GM21390 (cell line): Measurements from ENCODE around the gene USP22.
"Not testable (repeated sequence)": the region's sequence is repeated elsewhere in the genome, so short reads cannot be mapped to it uniquely, and the experiment has no call there.

Experiments used
- ATAC-seq: cut with Tn5 transposase; IDR thresholded peaks from one replicate; pipeline ENCODE4 v1.9.1; 2021; ENCODE audit not compliant: unreplicated experiment

Gene USP22

GRCh38 chr17:20989991-20990855, 52.6 kb downstream of the USP22 start:
- no peak for ATAC-seq

- no peak for ATAC-seq
Measured at GRCh38 chr17:20989481-20989880, 53.3 kb downstream of the USP22 start.

GRCh38 chr17:20988896-20989295, 53.9 kb downstream of the USP22 start:
- no peak for ATAC-seq

GRCh38 chr17:20988001-20988636, 54.7 kb downstream of the USP22 start:
- no peak for ATAC-seq

GRCh38 chr17:20987511-20987910, 55.3 kb downstream of the USP22 start:
- no peak for ATAC-seq

DNA sequence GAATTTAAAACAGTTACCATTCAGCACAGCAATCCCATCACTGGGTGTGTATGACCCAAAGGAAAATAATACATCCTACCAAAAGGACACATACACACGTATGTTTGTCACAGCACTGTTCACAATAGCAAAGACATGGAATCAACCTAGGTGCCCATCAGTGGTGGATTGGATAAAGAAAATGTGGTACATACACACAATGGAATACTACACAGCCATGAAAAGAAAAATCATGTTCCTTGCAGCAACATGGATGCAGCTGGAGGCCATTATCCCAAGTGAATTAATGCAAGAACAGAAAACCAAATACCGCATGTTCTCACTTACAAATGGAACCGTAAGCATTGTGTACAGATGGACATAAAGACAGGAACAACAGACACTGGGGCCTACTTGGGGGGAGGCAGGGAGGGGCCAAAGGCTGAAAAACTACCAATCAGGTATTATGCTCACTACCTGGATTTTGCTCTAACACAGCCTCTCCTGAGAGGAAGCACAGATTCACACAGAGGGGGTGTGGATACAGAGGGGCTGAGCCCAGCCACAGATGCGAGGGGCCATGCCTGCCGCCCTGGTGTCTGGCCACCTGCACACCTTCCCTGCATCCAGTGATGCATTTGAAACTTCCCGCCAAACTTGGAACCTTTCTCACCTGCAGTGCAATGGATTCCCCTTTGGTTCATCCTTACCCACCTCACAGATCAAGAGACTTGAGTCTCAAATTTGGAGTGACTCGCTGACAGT, 55.9 kb downstream of the USP22 start:
- ATAC-seq, result no peak

DNA sequence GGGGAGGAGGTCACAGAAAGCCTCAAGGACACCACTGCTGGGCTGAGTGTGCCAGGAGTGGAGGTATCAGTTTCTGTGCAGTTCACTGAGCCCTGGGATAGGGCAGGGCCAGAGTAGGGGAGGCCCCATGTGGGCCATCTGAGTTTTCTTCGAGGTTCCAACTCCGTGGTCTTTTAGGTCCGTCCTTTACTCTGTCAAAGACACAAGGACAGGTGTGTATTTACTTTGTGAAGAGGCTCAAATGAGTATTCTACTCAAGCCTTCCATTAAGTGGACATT, 59.5 kb downstream of the USP22 start:
- no peak for ATAC-seq

DNA sequence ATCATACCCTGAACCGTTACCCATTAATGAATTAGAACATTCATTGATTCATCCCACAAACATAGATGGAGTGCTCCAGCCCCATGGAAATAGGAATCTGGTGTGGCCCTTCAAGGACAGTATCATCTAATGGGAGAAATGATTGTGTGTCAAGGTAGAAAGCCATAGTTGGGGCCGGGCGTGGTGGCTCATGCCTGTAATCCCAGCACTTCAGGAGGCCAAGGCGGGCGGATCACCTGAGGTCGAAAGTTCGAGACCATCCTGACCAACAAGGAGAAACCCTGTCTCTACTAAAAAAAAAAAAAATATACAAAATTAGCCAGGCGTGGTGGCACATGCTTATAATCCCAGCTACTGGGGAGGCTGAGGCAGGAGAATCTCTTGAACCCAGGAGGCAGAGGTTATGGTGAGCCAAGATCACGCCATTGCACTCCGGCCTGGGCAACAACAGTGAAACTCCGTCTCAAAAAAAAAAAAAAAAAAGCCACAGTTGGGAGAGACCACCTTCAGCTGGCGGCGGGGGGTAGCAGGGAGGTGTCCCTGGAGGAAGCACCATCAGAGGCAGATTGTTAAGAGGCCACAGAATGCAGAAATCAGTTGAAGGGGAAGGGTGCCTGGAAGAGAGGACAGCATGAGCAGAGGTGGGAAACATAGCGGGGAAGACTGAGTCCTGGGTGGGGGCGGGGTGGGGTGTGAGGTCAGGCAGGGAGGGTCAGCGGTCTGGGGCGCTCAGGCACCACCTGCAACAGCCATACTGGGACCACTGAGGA, 60.0 kb downstream of the USP22 start:
- ATAC-seq, result no peak

DNA sequence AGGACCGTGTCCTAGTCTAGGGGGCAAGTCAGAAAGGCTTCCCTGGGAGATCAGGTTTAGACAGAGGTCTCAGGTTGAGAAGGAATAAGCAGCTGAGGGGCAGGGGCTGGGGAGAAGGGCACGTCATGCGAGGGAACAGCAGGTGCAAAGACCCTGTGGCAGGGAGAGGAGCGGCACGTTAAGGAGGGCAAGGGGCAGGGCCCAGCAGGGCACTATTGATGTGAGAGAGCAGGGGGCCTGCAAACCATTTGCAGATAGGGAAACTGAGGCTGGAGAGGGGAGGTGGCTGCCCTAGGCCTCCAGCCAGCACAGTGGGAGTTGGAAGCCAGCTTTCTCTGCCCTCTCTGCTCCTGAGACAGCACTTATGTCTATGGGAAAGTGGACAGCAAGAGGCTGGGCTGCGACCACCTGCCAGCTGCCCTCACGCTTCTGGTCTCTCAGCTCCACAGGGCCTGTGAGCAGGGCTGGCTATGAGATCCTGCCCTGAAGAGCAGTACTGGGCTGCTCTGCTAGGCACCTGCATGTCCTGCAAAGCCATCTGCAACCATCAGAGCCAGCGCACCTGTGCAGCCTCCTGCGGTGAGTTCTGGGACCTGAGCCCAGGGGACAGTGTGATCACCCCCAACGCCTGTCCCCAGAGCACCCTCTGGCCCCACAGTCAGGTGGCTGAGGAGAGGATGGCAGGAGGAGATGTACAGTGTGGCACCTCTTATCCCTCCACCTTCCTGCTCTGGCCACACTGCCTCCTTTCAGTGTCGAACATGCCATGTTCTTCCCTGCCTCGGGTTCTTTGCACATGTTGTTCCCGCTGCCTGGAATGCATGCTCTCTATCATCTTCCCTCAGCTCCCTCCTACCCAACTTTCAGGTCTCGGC, 61.5 kb downstream of the USP22 start:
- no peak for ATAC-seq

DNA sequence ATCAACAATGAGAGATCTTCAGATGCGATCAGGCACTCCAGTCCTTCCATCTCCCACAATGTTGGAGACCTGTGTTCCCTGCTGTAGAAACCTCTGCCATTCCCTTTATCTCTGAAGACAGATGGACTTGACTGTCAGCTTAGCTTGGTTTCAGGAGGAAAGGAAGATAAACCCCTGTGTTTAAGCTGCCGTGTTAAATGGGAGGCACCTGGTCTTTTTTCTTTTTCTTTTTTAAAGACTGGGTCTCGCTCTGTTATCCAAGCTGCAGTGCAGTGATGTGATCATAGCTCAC, 63.1 kb downstream of the USP22 start:
- ATAC-seq, result no peak

DNA sequence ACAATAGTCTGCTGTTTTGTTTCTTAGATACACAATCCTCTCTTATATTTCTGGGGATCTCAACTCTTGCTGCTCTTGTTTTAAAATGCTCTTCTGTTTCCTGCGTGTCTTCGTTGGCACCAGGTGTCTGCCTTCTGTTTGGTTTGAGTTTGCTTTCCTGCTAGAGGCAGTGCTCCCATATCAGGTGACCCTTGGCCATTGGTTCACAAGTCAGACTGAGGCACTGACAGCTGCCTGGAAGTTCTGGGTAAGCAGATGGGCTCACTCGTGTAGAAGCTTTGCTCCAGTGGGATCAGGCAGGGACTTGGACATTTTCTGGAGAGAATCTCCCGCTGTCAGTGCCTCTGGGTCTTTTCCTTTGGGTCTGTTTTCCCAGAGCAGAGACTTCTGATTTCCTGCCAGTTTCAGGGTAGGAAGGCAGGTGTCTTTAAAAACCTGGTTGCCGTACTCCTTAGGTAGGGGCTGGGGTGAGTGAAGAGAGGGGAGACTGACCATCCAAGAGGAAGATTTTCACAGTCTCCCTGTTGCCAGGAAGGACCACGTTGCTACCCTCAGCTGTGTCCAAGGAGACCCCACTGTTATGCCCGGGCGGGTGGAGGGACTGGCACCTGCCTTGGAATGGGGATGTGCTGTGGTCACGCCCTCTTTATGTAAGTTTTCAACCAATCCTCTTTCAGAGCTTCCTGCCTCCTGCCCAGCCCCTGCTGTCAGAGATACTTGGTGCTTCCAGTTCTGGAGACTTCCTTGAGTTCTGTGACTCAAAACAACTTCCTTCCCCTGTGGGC, 63.6 kb downstream of the USP22 start:
- not testable (repeated sequence) for ATAC-seq

GRCh38 chr17:20977609-20978253, 65.1 kb downstream of the USP22 start:
- ATAC-seq, result not testable (repeated sequence)

GRCh38 chr17:20975566-20975965, 67.2 kb downstream of the USP22 start:
- ATAC-seq, result no peak

DNA sequence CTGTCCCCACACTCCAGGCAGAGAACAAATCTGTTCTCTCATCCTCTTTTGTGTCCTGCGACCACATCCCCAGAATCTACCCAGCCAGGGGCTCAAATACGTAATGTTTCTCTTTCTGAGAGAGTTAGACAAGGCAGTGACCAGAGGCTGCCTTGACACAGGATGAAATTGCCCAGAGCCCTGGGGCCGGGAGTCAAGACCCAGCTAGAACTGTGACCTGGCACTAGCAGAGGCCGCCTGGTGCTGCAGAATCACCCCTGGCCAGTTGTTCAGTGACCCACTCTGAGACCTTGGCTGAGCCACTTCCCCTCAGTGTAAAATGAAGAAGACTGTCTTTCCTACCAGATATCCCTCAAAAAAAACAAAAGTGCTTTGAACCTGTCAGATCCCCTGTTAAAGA, 72.5 kb downstream of the USP22 start:
- ATAC-seq, result no peak

DNA sequence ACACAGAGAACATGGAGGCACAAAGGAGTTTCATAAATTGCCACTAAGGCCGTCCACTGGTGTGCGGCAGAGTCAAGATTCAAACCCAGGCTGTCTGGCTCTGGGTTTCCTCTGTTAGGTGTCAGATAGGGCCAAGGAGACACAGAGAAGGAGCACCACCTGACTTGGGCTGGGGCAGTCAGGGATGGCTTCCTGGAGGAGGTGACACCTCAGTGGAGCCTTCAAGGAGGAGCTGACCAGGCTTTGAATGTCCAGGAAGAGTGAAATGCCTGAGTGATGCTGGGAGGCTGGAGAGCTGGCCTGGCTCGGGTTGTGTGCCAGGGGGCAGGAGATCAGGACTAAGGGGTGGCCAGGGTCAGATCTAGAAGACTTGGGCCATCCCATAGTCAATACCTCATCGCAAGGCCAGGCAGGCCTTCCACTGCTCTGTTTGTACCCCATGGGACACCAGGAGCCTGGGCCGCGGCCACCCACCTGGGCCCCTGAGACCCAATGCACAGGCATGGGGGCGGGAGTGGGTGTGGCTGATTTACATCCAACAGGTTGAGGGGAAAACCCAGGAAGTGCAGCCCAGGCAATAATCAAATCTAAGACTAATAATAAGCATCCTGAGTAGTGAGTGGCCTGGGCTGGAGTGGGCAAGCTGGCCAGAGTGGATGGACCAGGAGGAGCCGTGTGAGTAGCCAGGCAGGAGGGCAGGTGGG, 73.7 kb downstream of the USP22 start:
- no peak for ATAC-seq

DNA sequence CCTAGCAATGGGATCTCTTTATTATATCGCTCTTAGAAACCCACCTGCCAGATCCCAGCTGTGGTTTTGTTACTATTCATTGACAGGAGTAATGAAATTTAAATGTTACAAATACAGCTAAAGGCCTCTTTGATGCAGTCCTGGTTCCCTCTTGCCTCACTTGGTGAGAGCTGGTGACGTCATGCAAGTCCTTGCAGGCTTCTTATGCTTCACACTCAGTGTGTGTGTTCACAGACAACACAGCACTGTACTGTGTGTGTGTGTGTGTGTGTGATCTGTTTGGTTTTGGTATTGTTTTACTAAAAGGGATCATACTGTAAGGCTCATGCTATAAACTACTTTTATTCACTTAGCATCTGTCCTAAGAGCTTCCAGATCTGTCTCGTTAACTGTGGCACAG, 75.0 kb downstream of the USP22 start:
- ATAC-seq, result no peak

GRCh38 chr17:20966870-20967269, 75.9 kb downstream of the USP22 start:
- ATAC-seq, result no peak

GRCh38 chr17:20965492-20965891, 77.3 kb downstream of the USP22 start:
- ATAC-seq, result no peak

DNA sequence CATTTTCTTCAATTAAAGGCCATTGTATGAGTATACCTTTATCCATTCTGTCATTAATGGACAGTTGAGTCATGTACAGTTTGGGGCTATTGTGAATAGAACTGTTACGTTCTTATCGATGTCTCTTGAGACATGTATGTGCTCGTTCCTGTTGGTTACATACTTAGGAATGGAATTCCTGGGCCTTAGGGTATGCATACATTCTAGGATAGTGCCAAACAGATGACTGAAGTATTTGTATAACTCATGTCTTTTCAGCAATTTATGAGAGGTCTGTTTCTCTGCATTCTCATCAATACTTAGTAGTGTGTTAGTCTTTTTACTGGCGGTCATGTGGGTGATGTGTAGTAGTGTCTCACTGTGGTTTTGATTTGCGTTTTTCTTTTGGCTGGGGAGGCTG, 81.2 kb downstream of the USP22 start:
- no peak for ATAC-seq
